Measurements from ENCODE around the gene SERPINB1. TPM values are rescaled to one million over a fixed set of nuclear protein-coding genes. Genes with fewer than 3 reads are reported as not detected.

Gene SERPINB1
- total and polyA plus RNA-seq, 2 donors (not counting 3 experiments of a cell fraction or from before 2014, with no cell fraction given), result 6.7 to 24.0 TPM

DNA sequence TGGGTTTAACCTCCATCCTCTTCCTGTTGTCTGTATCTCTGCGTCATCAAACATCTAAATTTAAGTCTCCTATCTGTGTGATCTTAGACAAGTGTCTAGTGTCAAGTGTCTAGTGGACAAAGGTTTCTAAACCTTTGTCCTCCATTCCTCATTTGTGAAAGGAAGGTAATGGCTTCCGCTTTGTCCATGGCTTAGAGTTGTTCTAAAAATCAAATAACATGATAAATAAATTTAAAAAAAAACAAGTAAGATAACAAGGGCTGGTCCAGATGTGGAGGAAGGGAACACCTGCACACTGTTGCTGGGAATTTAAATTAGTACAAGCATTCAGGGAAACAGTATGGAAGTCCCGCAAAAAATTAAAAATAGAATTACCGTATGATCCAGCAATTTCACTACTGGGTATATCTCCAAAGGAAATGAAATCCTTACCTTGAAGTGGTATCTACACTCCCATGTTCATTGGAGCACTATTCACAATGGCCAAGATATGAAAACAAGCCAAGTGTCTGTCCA lies 17.6 kb upstream of the SERPINB1 start:
- Histone ChIP-seq H3K27me3 (ENCODE audit: control insufficient read depth in 2 of 2, insufficient read depth in 2 of 2, low read length in 2 of 2) (no peaks in the 10 kb centered on the region), H3K4me3 (replicated peaks in 1 of 3; ENCODE audit: insufficient read depth in 1 of 3, low read depth in 1 of 3, low read length in 3 of 3) (no peak overlapping the region), H4K20me1 (replicated peaks; ENCODE audit: control insufficient read depth, extremely low read depth, insufficient read depth, low read length) (no peaks in the 10 kb centered on the region), H3K4me2 (ENCODE audit: insufficient read depth, low read length) (no peak overlapping the region), H3K9me3 (replicated peaks; ENCODE audit: control insufficient read depth, insufficient read depth, low read length) (no peaks in the 10 kb centered on the region), H3K4me1 (ENCODE audit: control insufficient read depth, extremely low read depth, insufficient read depth, low read length) (peaks cover 45% of the 10 kb centered on the region), H3K79me2 (ENCODE audit: control insufficient read depth, insufficient read depth, low read length) (no peaks in the 10 kb centered on the region), H3K36me3 (ENCODE audit: control insufficient read depth in 2 of 2, extremely low read depth in 1 of 2, insufficient read depth in 2 of 2, low read length in 2 of 2) (no peaks in the 10 kb centered on the region), H3K9me1 (replicated peaks; ENCODE audit: control insufficient read depth, extremely low read depth, insufficient read depth, low read length) (no peaks in the 10 kb centered on the region), H2AFZ (ENCODE audit: low read depth, low read length) (no peak overlapping the region), H3K27ac (ENCODE audit: insufficient read depth, low read depth, low read length) (peak overlapping the region; percentile 85), H3K9ac (replicated peaks; ENCODE audit: extremely low read depth, insufficient read depth, low read length) (no peak overlapping the region)
- DNase-seq (ENCODE audit: low read depth, low spot score) (no peak), FAIRE-seq (no peak)
- intact Hi-C loops (cut with micrococcal nuclease) (loop anchor here (10.0 kb wide), 1 partner anchor 1244 kb away; no protein-coding TSS in a partner anchor), dilution Hi-C loops (cut with MboI; ENCODE audit: extremely low pct_ligation_motif_present, low sequenced_read_pairs) (no loop called here)
- TF ChIP-seq EZH2 (IDR thresholded peaks at IDR 0.05; ENCODE audit: borderline replicate concordance, low read depth, low read length, severe bottlenecking) (no peak), JUN (IDR thresholded peaks at IDR 0.05; ENCODE audit: borderline replicate concordance, insufficient read depth, insufficient read length, low read depth) (no peak), MYC (IDR thresholded peaks at IDR 0.05; ENCODE audit: low read depth, low read length) (no peak), GATA2 (IDR thresholded peaks at IDR 0.05; ENCODE audit: insufficient read depth, insufficient read length, low read depth, low read length) (no peak), POLR2A (IDR thresholded peaks at IDR 0.05; ENCODE audit: low read depth, low read length) (no peak), POLR2AphosphoS5 (IDR thresholded peaks at IDR 0.05; ENCODE audit: insufficient read depth, low read depth, low read length) (no peak), FOS (IDR thresholded peaks at IDR 0.05; ENCODE audit: borderline replicate concordance, insufficient read depth, low read length) (no peak)
- TF ChIP-seq, protein P1, sequence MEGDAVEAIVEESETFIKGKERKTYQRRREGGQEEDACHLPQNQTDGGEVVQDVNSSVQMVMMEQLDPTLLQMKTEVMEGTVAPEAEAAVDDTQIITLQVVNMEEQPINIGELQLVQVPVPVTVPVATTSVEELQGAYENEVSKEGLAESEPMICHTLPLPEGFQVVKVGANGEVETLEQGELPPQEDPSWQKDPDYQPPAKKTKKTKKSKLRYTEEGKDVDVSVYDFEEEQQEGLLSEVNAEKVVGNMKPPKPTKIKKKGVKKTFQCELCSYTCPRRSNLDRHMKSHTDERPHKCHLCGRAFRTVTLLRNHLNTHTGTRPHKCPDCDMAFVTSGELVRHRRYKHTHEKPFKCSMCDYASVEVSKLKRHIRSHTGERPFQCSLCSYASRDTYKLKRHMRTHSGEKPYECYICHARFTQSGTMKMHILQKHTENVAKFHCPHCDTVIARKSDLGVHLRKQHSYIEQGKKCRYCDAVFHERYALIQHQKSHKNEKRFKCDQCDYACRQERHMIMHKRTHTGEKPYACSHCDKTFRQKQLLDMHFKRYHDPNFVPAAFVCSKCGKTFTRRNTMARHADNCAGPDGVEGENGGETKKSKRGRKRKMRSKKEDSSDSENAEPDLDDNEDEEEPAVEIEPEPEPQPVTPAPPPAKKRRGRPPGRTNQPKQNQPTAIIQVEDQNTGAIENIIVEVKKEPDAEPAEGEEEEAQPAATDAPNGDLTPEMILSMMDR (IDR thresholded peaks at IDR 0.05; ENCODE audit: extremely low read depth in 1 of 2, insufficient read depth in 1 of 2, low read depth in 1 of 2, low read length in 2 of 2), result no peak
- TF ChIP-seq, protein P2, sequence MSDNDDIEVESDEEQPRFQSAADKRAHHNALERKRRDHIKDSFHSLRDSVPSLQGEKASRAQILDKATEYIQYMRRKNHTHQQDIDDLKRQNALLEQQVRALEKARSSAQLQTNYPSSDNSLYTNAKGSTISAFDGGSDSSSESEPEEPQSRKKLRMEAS (IDR thresholded peaks at IDR 0.05; ENCODE audit: insufficient read depth, insufficient read length), result no peak
- ChIA-PET CTCF (interaction anchor here (1.5 to 2.6 kb wide), 4 partner anchors 8 to 68 kb away, joined by 7 to 17 read pairs (median 13); no protein-coding TSS in a partner anchor), POLR2A (interaction anchor here (1.0 kb wide), 1 partner anchor 9 kb away, joined by 4 read pairs; no protein-coding TSS in a partner anchor)
- BruUV-seq (replicated peaks), result no TSS peak

Measured in endothelial cell of umbilical vein (primary cell).